ENCODE results near the gene WDR18.

DNA sequence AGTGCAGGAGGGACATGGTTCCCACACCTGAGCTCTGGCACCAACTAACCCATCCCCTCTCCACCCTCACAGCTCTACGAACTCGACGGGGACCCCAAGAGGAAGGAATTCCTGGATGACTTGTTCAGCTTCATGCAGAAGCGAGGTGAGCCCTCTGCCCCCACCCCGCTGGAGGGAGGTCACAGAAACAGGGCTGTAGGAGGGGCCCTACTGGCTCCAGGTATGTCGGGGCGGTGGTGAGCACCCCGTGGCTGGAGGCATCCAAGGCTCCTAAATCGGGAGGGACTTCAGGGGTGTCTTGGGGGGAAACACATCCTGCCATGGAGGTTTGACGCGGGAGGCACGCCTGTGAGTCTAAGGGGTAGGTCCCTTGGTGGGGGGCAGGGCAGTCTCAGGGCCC lies 24.1 kb upstream of the WDR18 start:
- TF ChIP-seq GATA2 (IDR thresholded peaks at IDR 0.05; ENCODE audit: low read depth, low read length), result no peak
- TF ChIP-seq GATA3 (IDR thresholded peaks at IDR 0.05; ENCODE audit: low read depth, low read length), result no peak

Data from SH-SY5Y (cell line).